DOHH2 (cell line): ENCODE results near the gene EML4.

Source experiments
- H3F3A ChIP-seq: fragments of 200-600 bp; sonication (generic), shearing (Covaris generic); 2 replicates; pipeline ENCODE4 v1.6.0; 2016; ENCODE audit warnings: antibody characterized with exemption, mild to moderate bottlenecking; ENCODE audit not compliant: control insufficient read depth, insufficient read depth
- H3K27ac ChIP-seq: fragments of 200-600 bp; sonication (generic); 2 replicates; pipeline ENCODE4 v1.5.1; 2014; ENCODE audit warnings: low read depth, mild to moderate bottlenecking, low read length, moderate library complexity
- H3K27me3 ChIP-seq: fragments of 200-600 bp; sonication (generic); 2 replicates; pipeline ENCODE4 v1.6.1; 2014; ENCODE audit warnings: mild to moderate bottlenecking, low read length, mixed read lengths; ENCODE audit not compliant: control insufficient read depth
- H3K36me3 ChIP-seq: fragments of 200-600 bp; sonication (generic); 2 replicates; pipeline ENCODE4 v1.6.1; 2014; ENCODE audit warnings: mild to moderate bottlenecking, low read length, moderate library complexity, mixed read lengths; ENCODE audit not compliant: control insufficient read depth
- H3K4me1 ChIP-seq: fragments of 200-600 bp; sonication (generic); 2 replicates; pipeline ENCODE4 v1.6.1; 2014; ENCODE audit warnings: mild to moderate bottlenecking, low read length, mixed read lengths; ENCODE audit not compliant: control insufficient read depth
- H3K4me2 ChIP-seq: fragments of 200-600 bp; sonication (generic); 2 replicates; pipeline ENCODE4 v1.6.0; 2014; ENCODE audit warnings: mild to moderate bottlenecking, low read length, moderate library complexity
- H3K4me3 ChIP-seq: fragments of 200-600 bp; sonication (generic); 2 replicates; pipeline ENCODE4 v1.5.1; 2014; ENCODE audit warnings: mild to moderate bottlenecking, low read length, mixed read lengths
- H3K79me2 ChIP-seq: fragments of 200-600 bp; sonication (generic); 2 replicates; pipeline ENCODE4 v1.6.1; 2014; ENCODE audit warnings: mild to moderate bottlenecking, low read length, mixed read lengths; ENCODE audit not compliant: control insufficient read depth
- H3K9me2 ChIP-seq: fragments of 200-600 bp; sonication (generic); replicated peaks from 2 replicates; pipeline ENCODE4 v1.6.1; 2014; ENCODE audit warnings: mild to moderate bottlenecking, low read length, mixed read lengths; ENCODE audit not compliant: control insufficient read depth
- H3K9me3 ChIP-seq: fragments of 200-600 bp; sonication (generic); 2 replicates; pipeline ENCODE4 v1.6.1; 2014; ENCODE audit warnings: antibody characterized with exemption, low read length, mixed read lengths; ENCODE audit not compliant: control insufficient read depth, insufficient read depth
- H4K20me1 ChIP-seq: fragments of 200-600 bp; sonication (generic); 2 replicates; pipeline ENCODE4 v1.6.0; 2014; ENCODE audit warnings: low read depth, mild to moderate bottlenecking, antibody characterized with exemption, low read length, moderate library complexity; ENCODE audit not compliant: control insufficient read depth, insufficient read depth
- CTCF ChIP-seq: fragments of 200-600 bp; sonication (generic); IDR thresholded peaks from one replicate; pipeline ENCODE4 v1.5.1; 2014; ENCODE audit warnings: antibody characterized with exemption, mild to moderate bottlenecking, low read depth, low read length; ENCODE audit not compliant: poor library complexity, severe bottlenecking
- EZH2phosphoT487 ChIP-seq: fragments of 200-600 bp; sonication (generic); IDR thresholded peaks from 2 replicates; pipeline ENCODE4 v1.6.1; 2017; ENCODE audit warnings: borderline replicate concordance, mild to moderate bottlenecking, antibody characterized with exemption, low read length, moderate library complexity, mixed read lengths

The EML4 gene

GRCh38 chr2:42309366-42309765 is 140.2 kb downstream of the EML4 start:
- Histone ChIP-seq H3F3A (no peaks in the 10 kb centered on the region), H3K27ac (no peak overlapping the region), H4K20me1 (no peaks in the 10 kb centered on the region), H3K27me3 (no peaks in the 10 kb centered on the region), H3K4me3 (no peak overlapping the region), H3K4me1 (no peaks in the 10 kb centered on the region), H3K9me2 (no peaks in the 10 kb centered on the region), H3K4me2 (no peak overlapping the region), H3K36me3 (peaks cover under 1% of the 10 kb centered on the region; the same call in 1 of the 2 replicates), H3K79me2 (no peaks in the 10 kb centered on the region), H3K9me3 (no peaks in the 10 kb centered on the region)
- TF ChIP-seq CTCF = no peak
- no peak for TF ChIP-seq EZH2phosphoT487

DNA sequence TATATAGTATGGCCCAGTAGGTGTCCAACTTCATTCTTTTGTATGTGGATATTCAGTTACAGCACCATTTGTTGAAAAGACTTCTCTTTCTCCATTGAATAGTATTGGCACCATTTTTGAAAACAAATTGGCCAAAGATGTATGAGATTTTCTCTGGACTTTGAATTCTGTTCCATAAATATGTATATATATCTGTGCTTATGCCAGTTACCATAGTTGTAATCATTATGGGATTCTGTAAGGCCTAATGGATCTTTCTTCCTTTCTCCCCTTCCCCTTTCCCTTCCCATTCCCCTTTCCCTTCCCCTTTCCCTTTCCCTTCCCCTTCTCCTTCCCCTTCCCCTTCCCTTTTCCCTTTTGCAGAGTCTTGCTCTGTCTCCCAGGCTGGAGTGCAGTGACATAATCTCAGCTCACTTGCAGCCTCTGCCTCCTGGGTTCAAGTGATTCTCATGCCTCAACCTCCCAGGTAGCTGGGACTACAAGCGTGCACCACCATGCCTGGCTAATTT is 140.9 kb downstream of the EML4 start:
- no peak for TF ChIP-seq CTCF
- TF ChIP-seq EZH2phosphoT487 = no peak
- Histone ChIP-seq H3K79me2 (no peaks in the 10 kb centered on the region), H3K27ac (no peak overlapping the region), H3K9me2 (no peaks in the 10 kb centered on the region), H3K4me2 (no peak overlapping the region), H3K4me3 (no peak overlapping the region), H3K9me3 (no peaks in the 10 kb centered on the region), H3F3A (no peaks in the 10 kb centered on the region), H4K20me1 (no peaks in the 10 kb centered on the region), H3K27me3 (no peaks in the 10 kb centered on the region), H3K4me1 (no peaks in the 10 kb centered on the region), H3K36me3 (no peaks in the 10 kb centered on the region)

DNA sequence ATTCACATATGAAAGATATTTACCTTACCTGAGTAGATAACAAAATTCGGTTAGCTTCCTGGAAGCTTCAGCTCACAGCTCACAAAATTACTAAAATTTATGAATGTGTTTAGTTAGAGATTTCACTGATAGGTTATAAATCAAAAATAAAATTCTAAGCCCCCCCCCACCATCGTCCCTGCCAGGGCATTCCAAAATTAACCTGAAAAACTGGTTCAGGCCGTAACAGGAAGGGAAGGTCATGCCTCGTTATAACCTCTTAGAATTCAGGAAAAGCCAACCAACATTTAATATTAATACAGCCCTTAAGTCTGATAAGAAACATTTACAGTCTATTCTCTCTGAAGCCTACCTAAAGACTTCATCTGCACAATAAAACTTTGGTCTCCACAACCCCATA is 143.0 kb downstream of the EML4 start:
- no peak overlapping the region for H3K27ac ChIP-seq
- H3K79me2 ChIP-seq = no peaks in the 10 kb centered on the region
- H3K36me3 ChIP-seq = no peaks in the 10 kb centered on the region
- H3K4me3 ChIP-seq = no peak overlapping the region
- no peaks in the 10 kb centered on the region for H3F3A ChIP-seq
- H3K9me3 ChIP-seq = no peaks in the 10 kb centered on the region
- H3K27me3 ChIP-seq = no peaks in the 10 kb centered on the region
- TF ChIP-seq CTCF (no peak), EZH2phosphoT487 (no peak)
- H3K4me2 ChIP-seq = no peak overlapping the region
- no peaks in the 10 kb centered on the region for H3K4me1 ChIP-seq
- H3K9me2 ChIP-seq = no peaks in the 10 kb centered on the region
- H4K20me1 ChIP-seq = no peaks in the 10 kb centered on the region
